Lower lobe of right lung (tissue), 2 donors: ENCODE data around the gene TRIM5. TPM values are rescaled to one million over a fixed set of nuclear protein-coding genes. Genes with fewer than 3 reads are reported as not detected.

Source experiments
- ATAC-seq, 2 donors: fragments of 200-7000 bp; cut with Tn5 transposase; one replicate each; pipeline ENCODE4 v1.9.1; 2020 to 2022; ENCODE audit warnings: mild to moderate bottlenecking in 2 of 2, moderate library complexity in 2 of 2
- DNase-seq: peaks from one replicate; pipeline ENCODE4 v3.0.0-alpha.2; 2020
- H3K27ac ChIP-seq: fragments of 200-600 bp; one replicate; pipeline ENCODE4 v1.8.0; 2022
- H3K27me3 ChIP-seq: fragments of 200-600 bp; one replicate; pipeline ENCODE4 v1.8.0; 2022; ENCODE audit warnings: low read depth
- H3K36me3 ChIP-seq: fragments of 200-600 bp; one replicate; pipeline ENCODE4 v1.8.0; 2022; ENCODE audit warnings: mild to moderate bottlenecking
- H3K4me1 ChIP-seq: fragments of 200-600 bp; one replicate; pipeline ENCODE4 v1.8.0; 2022
- H3K4me3 ChIP-seq: fragments of 200-600 bp; one replicate; pipeline ENCODE4 v1.8.0; 2022; ENCODE audit warnings: mild to moderate bottlenecking
- H3K9me3 ChIP-seq: fragments of 200-600 bp; one replicate; pipeline ENCODE4 v1.8.0; 2022
- CTCF ChIP-seq: fragments of 200-600 bp; IDR thresholded peaks from one replicate; pipeline ENCODE4 v1.8.0; 2022; ENCODE audit warnings: antibody characterized with exemption, mild to moderate bottlenecking
- intact Hi-C: fragments of 100-400 bp; cut with DNase I; formaldehyde crosslinking; loops from one replicate; pipeline ENCODE4 v1.11.0; 2022
- total RNA-seq: library from RNA; stranded (reverse); fragmentation: NEBNext Ultra II Directional; extraction: Animal tissue kit (Norgen Biotek cat#: 25700); gene quantifications from one replicate; pipeline ENCODE4 v1.2.1, GENCODE V29; 2021
- donor health status: DM: no; HTN: yes; CAD: no; lungs with severe emphysema.

Gene TRIM5
- total RNA-seq, 1 donor from 2014 or later, result 37.1 TPM

GRCh38 chr11:5671831-5672230 is 13.0 kb downstream of the TRIM5 start:
- no peaks in the 10 kb centered on the region for H3K9me3 ChIP-seq
- peaks cover 63% of the 10 kb centered on the region for H3K36me3 ChIP-seq
- H3K4me1 ChIP-seq, result peaks cover 4% of the 10 kb centered on the region
- DNase-seq (no peak), ATAC-seq (no peak)
- intact Hi-C loops, result no loop called here
- no peak overlapping the region for H3K27ac ChIP-seq
- no peak overlapping the region for H3K4me3 ChIP-seq
- no peaks in the 10 kb centered on the region for H3K27me3 ChIP-seq
- TF ChIP-seq CTCF, result no peak

- H3K4me1 ChIP-seq, result peaks cover 5% of the 10 kb centered on the region
- H3K36me3 ChIP-seq, result peaks cover 70% of the 10 kb centered on the region
- ATAC-seq (peak; percentile 61 to 75), DNase-seq (no peak)
- no peak overlapping the region for H3K27ac ChIP-seq
- no peaks in the 10 kb centered on the region for H3K9me3 ChIP-seq
- TF ChIP-seq CTCF, result no peak
- intact Hi-C loops, result no loop called here
- no peaks in the 10 kb centered on the region for H3K27me3 ChIP-seq
- H3K4me3 ChIP-seq, result no peak overlapping the region
Measured at GRCh38 chr11:5666402-5666793, 18.5 kb downstream of the TRIM5 start.

- peaks cover 5% of the 10 kb centered on the region for H3K4me1 ChIP-seq
- DNase-seq, result no peak
- intact Hi-C loops, result no loop called here
- H3K27ac ChIP-seq, result no peak overlapping the region
- H3K4me3 ChIP-seq, result no peak overlapping the region
- no peaks in the 10 kb centered on the region for H3K27me3 ChIP-seq
- no peak for TF ChIP-seq CTCF
- no peaks in the 10 kb centered on the region for H3K9me3 ChIP-seq
- ATAC-seq, result peak; percentile 77 to 94
- peaks cover 65% of the 10 kb centered on the region for H3K36me3 ChIP-seq
Measured at GRCh38 chr11:5665746-5666401, 19.0 kb downstream of the TRIM5 start.

GRCh38 chr11:5665051-5665570 is 19.8 kb downstream of the TRIM5 start:
- peaks cover 57% of the 10 kb centered on the region for H3K36me3 ChIP-seq
- H3K27ac ChIP-seq, result no peak overlapping the region
- TF ChIP-seq CTCF, result no peak
- intact Hi-C loops, result no loop called here
- DNase-seq, result no peak
- peaks cover 5% of the 10 kb centered on the region for H3K4me1 ChIP-seq
- no peaks in the 10 kb centered on the region for H3K9me3 ChIP-seq
- ATAC-seq, result no peak
- no peak overlapping the region for H3K4me3 ChIP-seq
- H3K27me3 ChIP-seq, result no peaks in the 10 kb centered on the region

- DNase-seq (no peak), ATAC-seq (no peak)
- Histone ChIP-seq H3K36me3 (peaks cover 41% of the 10 kb centered on the region), H3K27me3 (no peaks in the 10 kb centered on the region), H3K4me1 (peaks cover 5% of the 10 kb centered on the region), H3K4me3 (no peak overlapping the region), H3K9me3 (no peaks in the 10 kb centered on the region), H3K27ac (no peak overlapping the region)
- intact Hi-C loops, result no loop called here
- TF ChIP-seq CTCF, result no peak
Measured at GRCh38 chr11:5663511-5663910, 21.4 kb downstream of the TRIM5 start.
